GM23338 (cell line): ENCODE data around the gene SUCLG1. TPM values are rescaled to one million over a fixed set of nuclear protein-coding genes. Genes with fewer than 3 reads are reported as not detected.

Experiments
- ATAC-seq: fragments of 200-7000 bp; cut with Tn5 transposase; 3 replicates; pipeline ENCODE4 v1.9.1; 2020
- DNase-seq: peaks from one replicate; pipeline ENCODE4 v3.0.0-alpha.2; 2015; ENCODE audit warnings: low spot score
- H2AFZ ChIP-seq: fragments of 200-600 bp; sonication (generic); 2 replicates; pipeline ENCODE4 v1.8.0; 2016; ENCODE audit warnings: antibody characterized with exemption, mild to moderate bottlenecking, moderate library complexity
- H3F3A ChIP-seq: fragments of 200-600 bp; sonication (generic); replicated peaks from 2 replicates; pipeline ENCODE4 v1.8.0; 2017; ENCODE audit warnings: antibody characterized with exemption, mixed run types, low read depth
- H3K27ac ChIP-seq: fragments of 200-600 bp; sonication (generic); 2 replicates; pipeline ENCODE4 v1.6.1; 2016; ENCODE audit warnings: low read depth
- H3K27me3 ChIP-seq: fragments of 200-600 bp; sonication (generic); 2 replicates; pipeline ENCODE4 v1.8.0; 2016; ENCODE audit warnings: mild to moderate bottlenecking, mixed run types, moderate library complexity; ENCODE audit not compliant: insufficient read depth
- H3K36me3 ChIP-seq: fragments of 200-600 bp; sonication (generic); 2 replicates; pipeline ENCODE4 v1.8.0; 2016; ENCODE audit warnings: mild to moderate bottlenecking; ENCODE audit not compliant: insufficient read depth
- H3K4me1 ChIP-seq: fragments of 200-600 bp; sonication (generic); 2 replicates; pipeline ENCODE4 v1.8.0; 2016; ENCODE audit warnings: mild to moderate bottlenecking, moderate library complexity; ENCODE audit not compliant: insufficient read depth
- H3K4me2 ChIP-seq: fragments of 200-600 bp; sonication (generic); 2 replicates; pipeline ENCODE4 v1.7.1; 2017; ENCODE audit warnings: mixed run types
- H3K4me3 ChIP-seq: fragments of 200-600 bp; sonication (generic); 2 replicates; pipeline ENCODE4 v1.6.1; 2016; ENCODE audit warnings: mixed run types
- H3K79me2 ChIP-seq: fragments of 200-600 bp; sonication (generic); replicated peaks from 2 replicates; pipeline ENCODE4 v1.8.0; 2017; ENCODE audit warnings: mild to moderate bottlenecking; ENCODE audit not compliant: insufficient read depth
- H3K9me2 ChIP-seq: fragments of 200-600 bp; sonication (generic); 2 replicates; pipeline ENCODE4 v1.8.0; 2017; ENCODE audit not compliant: insufficient read depth
- H4K20me1 ChIP-seq: fragments of 200-600 bp; sonication (generic); replicated peaks from 2 replicates; pipeline ENCODE4 v1.8.0; 2017; ENCODE audit warnings: mild to moderate bottlenecking; ENCODE audit not compliant: insufficient read depth
- H3K27ac Mint-ChIP-seq: 2 replicates; pipeline ENCODE4 v1.8.0; 2020; ENCODE audit warnings: inconsistent platforms, mild to moderate bottlenecking, moderate library complexity, mixed read lengths
- H3K27me3 Mint-ChIP-seq: 3 replicates; pipeline ENCODE4 v1.8.0; 2022; ENCODE audit warnings: low read depth, mild to moderate bottlenecking, moderate library complexity, mixed read lengths, inconsistent platforms; ENCODE audit not compliant: insufficient read depth, poor library complexity
- H3K36me3 Mint-ChIP-seq: 3 replicates; pipeline ENCODE4 v1.8.0; 2021; ENCODE audit warnings: low read depth, mild to moderate bottlenecking, inconsistent platforms, moderate library complexity, mixed read lengths
- H3K4me1 Mint-ChIP-seq: 3 replicates; pipeline ENCODE4 v1.8.0; 2020; ENCODE audit warnings: mild to moderate bottlenecking, inconsistent platforms, mixed read lengths
- H3K4me3 Mint-ChIP-seq: 3 replicates; pipeline ENCODE4 v1.8.0; 2021; ENCODE audit warnings: moderate library complexity, mild to moderate bottlenecking, inconsistent platforms, mixed read lengths
- H3K9me3 Mint-ChIP-seq: 3 replicates; pipeline ENCODE4 v1.8.0; 2020; ENCODE audit warnings: moderate library complexity, mild to moderate bottlenecking, inconsistent platforms, mixed read lengths
- CREB1 ChIP-seq: fragments of 250-450 bp; sonication (Bioruptor Pico); IDR thresholded peaks from 2 replicates; pipeline ENCODE4 v1.5.0; 2020; ENCODE audit warnings: low read depth, mild to moderate bottlenecking, moderate library complexity
- CTCF ChIP-seq, 2 experiments: fragments of 200-600 bp in 1 of 2; sonication (generic) in 1 of 2; conservative IDR thresholded peaks; 2 replicates each; pipeline versions ENCODE4 v1.5.1 to v1.6.1; 2016 to 2017; ENCODE audit warnings: antibody characterized with exemption in 2 of 2, low read depth in 2 of 2, mild to moderate bottlenecking in 2 of 2, moderate library complexity in 1 of 2
- ETS1 ChIP-seq: IDR thresholded peaks from 2 replicates; pipeline ENCODE4 v1.6.1; 2016; ENCODE audit warnings: antibody characterized with exemption
- EZH2 ChIP-seq: fragments of 200-600 bp; sonication (generic); IDR thresholded peaks from one replicate; pipeline ENCODE4 v1.8.0; 2017; ENCODE audit warnings: antibody characterized with exemption, mild to moderate bottlenecking, low read depth; ENCODE audit not compliant: unreplicated experiment
- JUNB ChIP-seq: IDR thresholded peaks from one replicate; pipeline ENCODE4 v1.6.1; 2016; ENCODE audit warnings: antibody characterized with exemption; ENCODE audit not compliant: unreplicated experiment
- NANOG ChIP-seq: IDR thresholded peaks from 2 replicates; pipeline ENCODE4 v1.6.1; 2016; ENCODE audit warnings: antibody characterized with exemption, borderline replicate concordance
- POLR2AphosphoS5 ChIP-seq: IDR thresholded peaks from 2 replicates; pipeline ENCODE4 v1.6.1; 2016; ENCODE audit warnings: antibody characterized with exemption, low read depth
- REST ChIP-seq: IDR thresholded peaks from one replicate; pipeline ENCODE4 v1.6.1; 2018; ENCODE audit warnings: antibody characterized with exemption; ENCODE audit not compliant: unreplicated experiment
- STAT1 ChIP-seq: IDR thresholded peaks from one replicate; pipeline ENCODE4 v1.6.1; 2016; ENCODE audit warnings: antibody characterized with exemption; ENCODE audit not compliant: unreplicated experiment
- ZNF331 ChIP-seq: fragments of 250-450 bp; sonication (Bioruptor Pico); IDR thresholded peaks from 2 replicates; pipeline ENCODE4 v1.5.0; 2020; ENCODE audit warnings: low read depth, mild to moderate bottlenecking, moderate library complexity
- ZNF462 ChIP-seq: fragments of 250-450 bp; sonication (Bioruptor Pico); IDR thresholded peaks from 2 replicates; pipeline ENCODE4 v1.5.0; 2020; ENCODE audit warnings: mild to moderate bottlenecking, moderate library complexity
- polyA plus RNA-seq: library from polyadenylated mRNA; unstranded; fragments of >200 nt; fragmentation: Nextera tagmentation; extraction: Ambion mirVana; gene quantifications from 2 replicates; pipeline ENCODE4 v1.2.1, GENCODE V29; 2016
- total RNA-seq: library from RNA; depleted of rRNA; stranded (reverse); fragments of >200 nt; shearing (Covaris generic); gene quantifications from 2 replicates; pipeline ENCODE4 v1.2.3, GENCODE V29; 2014

The SUCLG1 gene
- total and polyA plus RNA-seq, 2 experiments from 2014 or later = 24.3 to 36.0 TPM

- TF ChIP-seq EZH2 = no peak
- no peak for TF ChIP-seq ZNF462 (CRISPR knock-in tag)
- TF ChIP-seq STAT1 = no peak
- no peak for TF ChIP-seq POLR2AphosphoS5
These were observed 19.8 kb upstream of the SUCLG1 start (continued) for GRCh38 chr2:84478867-84479266.

- Histone ChIP-seq H3K4me1 (no peaks in the 10 kb centered on the region), H2AFZ (no peak overlapping the region), H4K20me1 (no peaks in the 10 kb centered on the region), H3K4me2 (no peak overlapping the region), H3K27me3 (no peaks in the 10 kb centered on the region), H3F3A (no peaks in the 10 kb centered on the region), H3K27ac (no peak overlapping the region), H3K4me3 (no peak overlapping the region), H3K79me2 (no peaks in the 10 kb centered on the region), H3K9me2 (no peaks in the 10 kb centered on the region), H3K36me3 (no peaks in the 10 kb centered on the region)
- H3K36me3 Mint-ChIP-seq = peaks cover 12% of the 10 kb centered on the region; the same call in 2 of the 3 replicates
- H3K9me3 Mint-ChIP-seq = peaks cover 30% of the 10 kb centered on the region
- H3K4me3 Mint-ChIP-seq = no peak overlapping the region
- TF ChIP-seq JUNB (no peak), STAT1 (no peak), POLR2AphosphoS5 (no peak), REST (no peak), NANOG (no peak), ETS1 (no peak), CTCF (conservative IDR thresholded peaks at IDR 0.05; ENCODE audit: low read depth in 2 of 2) (no peak), ZNF331 (CRISPR knock-in tag) (no peak), EZH2 (no peak), CREB1 (CRISPR knock-in tag) (no peak)
- DNase-seq (no peak), ATAC-seq (no peak)
- no peak overlapping the region for H3K27ac Mint-ChIP-seq
- peaks cover 4% of the 10 kb centered on the region for H3K27me3 Mint-ChIP-seq
- H3K4me1 Mint-ChIP-seq = no peaks in the 10 kb centered on the region
These were observed 18.8 kb upstream of the SUCLG1 start for GRCh38 chr2:84477886-84478285.
